Epithelial cell of esophagus (primary cell): ENCODE data around the gene PLTP.

Experiments
- DNase-seq: peaks from one replicate; pipeline ENCODE4 v3.0.0; 2010; ENCODE audit warnings: low read depth
- H3K4me3 ChIP-seq: 2 replicates; pipeline ENCODE4 v1.5.1; 2011; ENCODE audit warnings: mild to moderate bottlenecking, low read length, control low read depth
- TF ChIP-seq, protein P1 (sequence below): IDR thresholded peaks from 2 replicates; pipeline ENCODE4 v1.5.1; 2011; ENCODE audit warnings: low read depth, mild to moderate bottlenecking, low read length, control low read depth, inconsistent platforms; ENCODE audit not compliant: insufficient read depth; ENCODE audit errors: missing control alignments

The PLTP gene

GRCh38 chr20:45890077-45890984 lies 21.6 kb downstream of the PLTP start:
- DNase-seq = peak; percentile 72
- peak overlapping the region; percentile 89 for H3K4me3 ChIP-seq

DNA sequence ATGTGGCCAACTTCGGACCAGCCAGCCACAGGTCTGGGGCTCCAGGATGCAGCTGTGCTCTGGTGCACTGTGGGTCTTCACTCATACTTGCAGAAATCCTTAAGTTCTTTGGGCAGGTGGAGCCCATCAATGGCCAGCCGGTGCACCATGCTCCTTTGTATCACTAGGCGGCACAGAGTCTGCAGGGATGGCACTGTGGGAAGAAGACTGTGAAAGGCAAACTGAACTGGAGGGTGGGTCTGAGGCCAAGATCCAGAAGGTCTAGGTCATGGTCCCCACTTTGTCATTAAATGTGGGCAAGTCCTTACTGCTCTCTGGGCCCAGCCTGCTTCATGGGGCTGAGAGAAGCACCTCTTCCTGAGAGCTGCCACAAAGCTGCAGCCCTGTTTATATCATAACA lies 23.3 kb downstream of the PLTP start:
- H3K4me3 ChIP-seq = no peak overlapping the region
- TF ChIP-seq, protein P1, sequence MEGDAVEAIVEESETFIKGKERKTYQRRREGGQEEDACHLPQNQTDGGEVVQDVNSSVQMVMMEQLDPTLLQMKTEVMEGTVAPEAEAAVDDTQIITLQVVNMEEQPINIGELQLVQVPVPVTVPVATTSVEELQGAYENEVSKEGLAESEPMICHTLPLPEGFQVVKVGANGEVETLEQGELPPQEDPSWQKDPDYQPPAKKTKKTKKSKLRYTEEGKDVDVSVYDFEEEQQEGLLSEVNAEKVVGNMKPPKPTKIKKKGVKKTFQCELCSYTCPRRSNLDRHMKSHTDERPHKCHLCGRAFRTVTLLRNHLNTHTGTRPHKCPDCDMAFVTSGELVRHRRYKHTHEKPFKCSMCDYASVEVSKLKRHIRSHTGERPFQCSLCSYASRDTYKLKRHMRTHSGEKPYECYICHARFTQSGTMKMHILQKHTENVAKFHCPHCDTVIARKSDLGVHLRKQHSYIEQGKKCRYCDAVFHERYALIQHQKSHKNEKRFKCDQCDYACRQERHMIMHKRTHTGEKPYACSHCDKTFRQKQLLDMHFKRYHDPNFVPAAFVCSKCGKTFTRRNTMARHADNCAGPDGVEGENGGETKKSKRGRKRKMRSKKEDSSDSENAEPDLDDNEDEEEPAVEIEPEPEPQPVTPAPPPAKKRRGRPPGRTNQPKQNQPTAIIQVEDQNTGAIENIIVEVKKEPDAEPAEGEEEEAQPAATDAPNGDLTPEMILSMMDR = no peak
- no peak for DNase-seq

More at GRCh38 chr20:45890077-45890984, 21.6 kb downstream of the PLTP start:
- TF ChIP-seq, protein P1 = peak; percentile 63

DNA sequence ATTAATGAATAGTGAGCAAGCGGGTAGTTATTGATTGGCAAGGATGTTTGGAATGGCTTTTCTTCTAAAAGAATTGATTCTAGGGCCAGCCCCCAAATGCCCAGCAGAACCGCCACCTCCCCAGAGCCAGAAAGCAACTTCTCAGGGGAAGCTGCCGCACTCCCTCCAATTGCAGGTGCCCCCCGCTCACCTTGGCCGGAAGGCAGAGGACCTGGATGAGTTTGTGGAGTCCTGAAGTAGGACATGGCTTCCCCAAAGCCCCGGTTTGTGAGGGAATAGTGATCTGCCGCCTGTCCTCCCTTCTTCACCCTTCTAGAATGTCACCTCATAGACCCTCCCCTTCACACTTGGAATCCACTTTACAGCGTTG lies 24.6 kb downstream of the PLTP start, which contains the start of gene SPATA25:
Gene SPATA25, minus strand, starts transcription at position 277 of the 370 bp plus-strand sequence. Its CDS starts 32 bp downstream, at position 245.
- TF ChIP-seq, protein P1 = no peak
- no peak within 1 kb of the TSS for H3K4me3 ChIP-seq
- DNase-seq = no peak

DNA sequence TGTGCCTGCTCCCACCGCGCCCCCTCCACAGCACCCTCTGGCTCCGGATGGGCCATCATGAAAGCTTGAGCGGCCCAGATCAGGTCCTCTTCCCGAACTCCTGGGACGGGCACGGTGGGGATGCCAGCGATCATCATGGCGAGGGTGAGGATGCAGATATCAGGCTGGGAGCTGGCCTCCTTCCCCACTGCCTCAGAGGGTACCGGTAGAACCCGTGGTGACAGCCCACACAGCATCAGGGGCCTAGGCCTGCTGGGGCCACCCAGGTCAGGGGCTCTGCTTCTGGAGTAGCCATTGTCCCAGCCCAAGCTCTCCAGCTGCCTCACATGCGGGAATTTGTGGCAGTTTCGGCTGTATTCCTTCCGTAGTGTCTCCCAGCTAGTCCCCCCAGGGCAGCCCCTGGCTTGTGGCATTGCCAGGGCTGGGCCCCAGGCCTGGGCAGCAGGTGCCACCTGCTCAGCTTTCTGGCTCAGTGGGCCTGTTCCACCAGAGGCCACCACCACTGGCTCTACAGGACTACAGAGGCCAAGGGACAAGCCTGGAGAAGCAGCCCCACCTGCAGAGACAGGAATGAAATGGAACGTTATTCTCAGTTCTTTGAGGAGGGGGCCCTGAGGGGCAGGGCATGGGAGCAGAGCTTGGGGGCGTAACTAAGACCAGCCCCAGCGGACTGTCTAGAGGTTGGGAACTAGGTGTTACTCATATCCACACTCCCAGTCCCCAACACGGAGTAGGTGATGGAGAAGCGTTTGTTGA lies 25.2 kb downstream of the PLTP start:
- TF ChIP-seq, protein P1 = no peak
- no peak for DNase-seq
- no peak overlapping the region for H3K4me3 ChIP-seq

DNA sequence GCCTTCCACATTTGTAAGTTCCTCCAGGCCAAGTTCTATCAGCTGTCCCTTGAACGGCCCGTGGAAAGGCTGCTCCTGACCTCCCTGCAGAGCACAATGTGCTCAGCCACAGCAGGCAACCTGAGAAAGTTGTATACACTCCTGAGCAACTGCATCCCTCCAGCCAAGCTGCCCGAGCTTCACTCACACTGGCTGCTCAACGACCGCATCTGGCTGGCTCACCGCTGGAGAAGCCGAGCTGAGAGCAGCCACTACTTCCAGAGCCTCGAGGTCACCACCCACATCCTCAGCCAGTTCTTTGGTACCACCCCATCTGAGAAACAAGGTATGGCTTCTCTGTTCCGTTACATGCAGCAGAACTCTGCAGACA lies 28.9 kb downstream of the PLTP start:
- TF ChIP-seq, protein P1 = no peak
- DNase-seq = no peak
- H3K4me3 ChIP-seq = no peak overlapping the region

DNA sequence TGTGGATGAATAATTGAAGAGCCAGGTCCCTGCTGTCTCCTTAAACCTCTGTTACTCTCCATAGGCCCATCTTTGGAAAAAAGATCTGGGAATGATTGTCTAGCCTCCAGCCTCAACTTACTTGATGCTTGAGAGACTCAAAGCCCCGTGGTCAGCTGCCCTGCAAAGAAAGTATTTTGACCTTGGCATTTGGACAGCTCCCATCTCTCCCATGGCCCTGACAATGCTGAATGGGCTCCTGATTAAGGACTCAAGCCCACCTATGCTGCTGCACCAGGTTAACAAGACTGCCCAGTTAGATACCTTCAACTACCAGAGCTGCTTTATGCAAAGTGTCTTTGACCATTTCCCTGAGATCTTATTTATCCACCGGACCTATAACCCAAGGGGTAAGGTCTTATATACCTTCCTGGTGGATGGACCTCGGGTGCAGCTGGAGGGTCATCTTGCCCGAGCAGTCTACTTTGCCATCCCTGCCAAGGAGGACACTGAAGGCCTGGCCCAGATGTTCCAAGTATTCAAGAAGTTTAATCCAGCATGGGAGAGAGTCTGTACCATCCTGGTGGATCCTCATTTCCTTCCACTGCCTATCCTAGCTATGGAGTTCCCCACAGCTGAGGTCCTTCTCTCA lies 29.4 kb downstream of the PLTP start:
- TF ChIP-seq, protein P1 = no peak

More for the DNA sequence above, 29.4 kb downstream of the PLTP start:
- no peak overlapping the region for H3K4me3 ChIP-seq
- no peak for DNase-seq
